Tibial nerve (tissue), 4 donors: ENCODE data around the gene MRPL43. TPM values are rescaled to one million over a fixed set of nuclear protein-coding genes. Genes with fewer than 3 reads are reported as not detected.
A peak's percentile ranks its signal among the peaks of the same experiment; 100 is the strongest.

Source experiments
- DNase-seq, 2 donors: peaks; one replicate each; pipeline ENCODE4 v3.0.0-alpha.2; 2019; ENCODE audit warnings: low spot score in 2 of 2
- H3K27ac ChIP-seq, 4 donors: fragments of 200-600 bp; sonication (generic) in 3 of 4; one replicate each; pipeline ENCODE4 v1.5.1; 2017 to 2019; ENCODE audit warnings: mild to moderate bottlenecking in 1 of 4
- H3K27me3 ChIP-seq, 2 donors: fragments of 200-600 bp; sonication (generic) in 1 of 2; one replicate each; pipeline versions ENCODE4 v1.5.1 to v1.6.0; 2017 to 2019
- H3K36me3 ChIP-seq, 3 donors: fragments of 200-600 bp; sonication (generic); one replicate each; pipeline ENCODE4 v1.5.1; 2018 to 2019
- H3K4me1 ChIP-seq, 4 donors: fragments of 200-600 bp; sonication (generic) in 3 of 4; one replicate each; pipeline ENCODE4 v1.5.1; 2017 to 2019
- H3K4me3 ChIP-seq, 4 donors: fragments of 200-600 bp; sonication (generic) in 3 of 4; one replicate each; pipeline ENCODE4 v1.5.1; 2017 to 2019; ENCODE audit warnings: mild to moderate bottlenecking in 1 of 4, moderate library complexity in 1 of 4
- H3K9me3 ChIP-seq, 4 donors: fragments of 200-600 bp; sonication (generic) in 3 of 4; one replicate each; pipeline ENCODE4 v1.5.1; 2017 to 2019
- EP300 ChIP-seq, 2 donors: sonication (generic); formaldehyde crosslinking; IDR thresholded peaks; one replicate each; pipeline ENCODE4 v1.6.1; 2017; ENCODE audit warnings: antibody characterized with exemption in 2 of 2, mild to moderate bottlenecking in 1 of 2
- POLR2A ChIP-seq, 2 donors: fragments of 450-650 bp; IDR thresholded peaks; one replicate each; pipeline ENCODE4 v1.6.1; 2017; ENCODE audit warnings: antibody characterized with exemption in 2 of 2, mild to moderate bottlenecking in 2 of 2, moderate library complexity in 2 of 2
- WGBS, 2 donors: methylation state at CpG; one replicate each; pipeline ENCODE4 v1.1.5; 2018; 5-methylcytosine and 5-hydroxymethylcytosine counted together
- total RNA-seq, 4 donors: library from RNA; depleted of rRNA; stranded (reverse); fragments of >200 nt; gene quantifications; one replicate each; pipeline ENCODE4 v1.1.0, GENCODE V29; 2016
- TF ChIP-seq, protein P1 (sequence below), 5 experiments: fragments of 200-600 bp in 3 of 5; fragments of 450-650 bp in 2 of 5; sonication (generic) in 3 of 5; IDR thresholded peaks; one replicate each; pipeline ENCODE4 v1.5.1; 2016 to 2019; ENCODE audit warnings: antibody characterized with exemption in 5 of 5, mild to moderate bottlenecking in 3 of 5, moderate library complexity in 2 of 5

The MRPL43 gene
- total RNA-seq, 4 donors from 2014 or later, result 64.1 to 146 (median 99.5) TPM

GRCh38 chr10:101033276-101033675, 46.0 kb upstream of the MRPL43 start:
- TF ChIP-seq, protein P1, sequence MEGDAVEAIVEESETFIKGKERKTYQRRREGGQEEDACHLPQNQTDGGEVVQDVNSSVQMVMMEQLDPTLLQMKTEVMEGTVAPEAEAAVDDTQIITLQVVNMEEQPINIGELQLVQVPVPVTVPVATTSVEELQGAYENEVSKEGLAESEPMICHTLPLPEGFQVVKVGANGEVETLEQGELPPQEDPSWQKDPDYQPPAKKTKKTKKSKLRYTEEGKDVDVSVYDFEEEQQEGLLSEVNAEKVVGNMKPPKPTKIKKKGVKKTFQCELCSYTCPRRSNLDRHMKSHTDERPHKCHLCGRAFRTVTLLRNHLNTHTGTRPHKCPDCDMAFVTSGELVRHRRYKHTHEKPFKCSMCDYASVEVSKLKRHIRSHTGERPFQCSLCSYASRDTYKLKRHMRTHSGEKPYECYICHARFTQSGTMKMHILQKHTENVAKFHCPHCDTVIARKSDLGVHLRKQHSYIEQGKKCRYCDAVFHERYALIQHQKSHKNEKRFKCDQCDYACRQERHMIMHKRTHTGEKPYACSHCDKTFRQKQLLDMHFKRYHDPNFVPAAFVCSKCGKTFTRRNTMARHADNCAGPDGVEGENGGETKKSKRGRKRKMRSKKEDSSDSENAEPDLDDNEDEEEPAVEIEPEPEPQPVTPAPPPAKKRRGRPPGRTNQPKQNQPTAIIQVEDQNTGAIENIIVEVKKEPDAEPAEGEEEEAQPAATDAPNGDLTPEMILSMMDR (IDR thresholded peaks at IDR 0.05), result no peak
- no peak for TF ChIP-seq POLR2A (IDR thresholded peaks at IDR 0.05)
- no peak for TF ChIP-seq EP300 (IDR thresholded peaks at IDR 0.05)
- H3K27ac ChIP-seq, result peak overlapping the region; percentile 14 to 99 (median 99)
- no peak for DNase-seq
- H3K4me3 ChIP-seq, result peak overlapping the region in 3 of 4 donors; percentile 69 to 86 (median 85)
- H3K4me1 ChIP-seq, result peaks cover 0 to 37% (median 21%) of the 10 kb centered on the region in 4 donors
- H3K36me3 ChIP-seq, result peaks cover 3 to 39% (median 26%) of the 10 kb centered on the region in 3 donors
- H3K9me3 ChIP-seq, result no peaks in the 10 kb centered on the region
- no peaks in the 10 kb centered on the region for H3K27me3 ChIP-seq
- WGBS, 2 donors, result 62 to 71% methylated on average over 3 of the region's 3 CpGs

DNA sequence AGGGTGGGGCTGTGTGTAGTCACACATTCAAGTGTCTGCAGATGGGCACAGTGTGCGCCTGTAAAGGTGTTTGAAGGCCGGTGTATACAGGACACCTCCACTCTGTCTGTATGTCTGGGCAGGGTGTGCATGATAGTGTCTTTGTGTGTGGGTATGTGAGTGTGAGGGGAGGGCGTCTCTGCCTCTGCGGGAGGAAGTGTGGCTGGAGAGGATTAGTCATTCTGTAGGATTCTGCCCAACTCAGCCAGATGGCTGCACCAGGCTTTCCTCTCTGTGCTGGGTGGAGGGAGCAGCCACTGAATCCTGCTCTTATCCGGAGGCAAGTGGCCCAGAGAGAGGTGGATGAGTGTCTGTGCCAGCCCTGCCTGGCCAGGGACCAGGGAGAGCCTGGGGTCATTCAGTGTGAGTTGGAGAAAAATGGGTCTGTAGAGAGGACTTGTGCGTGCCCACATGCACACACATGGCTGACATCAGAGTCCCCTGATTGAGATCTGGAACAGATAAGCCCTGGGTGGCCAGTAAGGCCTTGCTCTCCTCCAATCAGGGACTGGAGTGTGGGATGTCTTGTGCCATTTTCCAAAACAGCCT, 45.4 kb upstream of the MRPL43 start:
- H3K36me3 ChIP-seq, result peaks cover 3 to 33% (median 25%) of the 10 kb centered on the region in 3 donors
- TF ChIP-seq EP300 (IDR thresholded peaks at IDR 0.05) (no peak), POLR2A (IDR thresholded peaks at IDR 0.05) (no peak)
- TF ChIP-seq, protein P1 (IDR thresholded peaks at IDR 0.05), result no peak
- peak in 1 of 2 donors; percentile 65 for DNase-seq
- 2 to 4% methylated on average over 6 of the region's 6 CpGs for WGBS, 2 donors
- H3K27me3 ChIP-seq, result no peaks in the 10 kb centered on the region
- peak overlapping the region; percentile 69 to 86 (median 80) for H3K4me3 ChIP-seq
- no peaks in the 10 kb centered on the region for H3K9me3 ChIP-seq
- H3K4me1 ChIP-seq, result peaks cover 0 to 37% (median 21%) of the 10 kb centered on the region in 4 donors
- peak overlapping the region; percentile 98 to 99 (median 99) for H3K27ac ChIP-seq

DNA sequence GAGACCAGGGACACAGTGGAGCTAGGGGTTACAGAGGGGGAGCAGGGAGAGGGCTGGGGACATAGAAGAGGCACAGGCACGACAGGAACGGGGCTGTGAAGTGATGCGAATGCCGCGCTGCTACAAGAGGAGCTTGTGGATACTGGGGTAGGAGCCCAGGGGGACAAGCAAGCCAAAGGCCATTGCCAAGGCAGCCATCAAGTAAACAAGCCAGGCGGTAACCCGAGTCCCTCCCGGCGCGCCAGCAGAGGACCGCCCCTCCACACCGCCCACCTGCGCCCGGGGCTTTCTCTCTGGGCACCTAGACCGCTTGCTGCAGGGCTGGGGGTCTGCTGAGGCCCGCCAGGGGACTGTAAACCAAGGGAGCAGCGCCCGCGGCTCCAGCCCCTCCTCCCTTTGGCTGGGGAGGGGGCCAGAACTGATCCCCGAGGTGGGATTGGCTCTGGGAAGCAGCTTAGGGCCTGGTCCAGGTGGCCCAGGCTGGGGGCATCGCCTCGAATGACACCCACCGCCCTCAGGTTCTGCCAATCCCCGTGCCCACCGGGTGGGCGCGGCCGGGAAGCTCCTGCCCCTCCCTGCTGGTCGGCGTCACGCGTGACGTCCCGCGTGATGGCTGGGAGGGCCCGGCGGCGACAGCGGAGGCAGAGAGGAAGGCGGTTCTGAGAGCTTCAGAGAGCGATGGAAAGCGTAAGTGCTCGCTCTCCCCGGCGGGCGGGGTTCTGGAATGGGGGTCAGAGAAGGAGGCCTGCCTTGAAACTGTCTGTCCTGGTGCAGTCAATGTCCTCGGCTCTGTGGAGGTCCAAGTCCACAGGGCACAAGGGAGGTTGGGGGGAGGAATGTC, 44.7 kb upstream of the MRPL43 start:
- Histone ChIP-seq H3K4me1 (peaks cover 0 to 37% (median 21%) of the 10 kb centered on the region in 4 donors), H3K9me3 (no peaks in the 10 kb centered on the region), H3K36me3 (peaks cover 2 to 26% (median 18%) of the 10 kb centered on the region in 3 donors), H3K27ac (peak overlapping the region; percentile 98 to 99 (median 99)), H3K4me3 (peak overlapping the region; percentile 69 to 86 (median 80)), H3K27me3 (no peaks in the 10 kb centered on the region)
- TF ChIP-seq, protein P1 (IDR thresholded peaks at IDR 0.05), result peak in 2 of 5 experiments; percentile 34 to 36
- TF ChIP-seq POLR2A (IDR thresholded peaks at IDR 0.05) (peak; percentile 42 to 88), EP300 (IDR thresholded peaks at IDR 0.05) (peak in 1 of 2 donors; percentile 95)
- DNase-seq, result peak; percentile 71 to 73
- WGBS, 2 donors, result 0 to 1% methylated on average over 15 to 46 of the region's 47 CpGs

DNA sequence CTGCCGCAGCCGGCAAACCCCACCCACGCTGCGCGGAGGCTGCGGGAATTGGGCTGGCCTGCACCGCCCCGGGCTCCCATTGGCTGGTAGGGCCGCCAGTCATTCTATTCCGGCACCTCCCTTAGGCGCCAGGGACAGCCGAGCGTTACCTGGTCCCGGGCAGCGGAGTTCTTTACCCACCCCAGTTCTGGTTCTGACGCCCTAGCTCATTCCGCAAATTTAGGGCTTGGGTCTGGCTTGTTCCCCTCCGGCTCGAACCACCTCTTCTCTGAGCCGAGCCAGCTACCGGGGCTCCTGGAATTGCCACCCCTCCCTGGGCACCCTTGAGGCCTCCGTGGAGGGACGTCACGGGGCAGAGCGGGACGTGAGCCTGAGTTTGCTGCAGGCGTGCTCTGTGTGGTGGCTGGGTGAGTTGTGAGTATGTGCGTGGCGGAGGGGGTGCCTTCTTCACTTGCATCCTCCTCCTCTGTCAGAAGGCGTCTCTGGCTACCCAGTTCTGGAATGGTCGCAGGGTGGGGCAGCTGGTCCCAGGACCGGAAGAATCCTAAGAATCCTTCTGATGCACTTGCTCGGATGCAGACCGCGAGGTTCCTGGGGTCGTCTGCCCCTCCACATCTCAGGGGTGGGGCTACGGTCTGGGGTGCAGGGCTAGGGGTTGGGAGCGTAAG, 44.0 kb upstream of the MRPL43 start, which contains the start of the genes PDZD7 and SFXN3:
PDZD7 (minus strand) TSS at position 2 of the 668 bp plus-strand sequence. CDS start 910 bp downstream, outside the sequence.
SFXN3 (plus strand) TSS at position 107 of the 668 bp plus-strand sequence. CDS start 3,461 bp downstream, outside the sequence.
- peak; percentile 94 to 95 for DNase-seq
- peak; percentile 85 to 97 for TF ChIP-seq POLR2A (IDR thresholded peaks at IDR 0.05)
- peak in 1 of 2 donors; percentile 97 for TF ChIP-seq EP300 (IDR thresholded peaks at IDR 0.05)
- TF ChIP-seq, protein P1 (IDR thresholded peaks at IDR 0.05), result peak in 2 of 5 experiments; percentile 34 to 39
- H3K4me3 ChIP-seq, result peak within 1 kb of the TSS; percentile 69 to 86 (median 80)
- 0 to 1% methylated on average over 18 to 29 of the region's 38 CpGs for WGBS, 2 donors
- no peaks in the 10 kb centered on the region for H3K27me3 ChIP-seq
- H3K4me1 ChIP-seq, result peaks cover 0 to 37% (median 21%) of the 10 kb centered on the region in 4 donors
- H3K36me3 ChIP-seq, result peaks cover 0 to 18% (median 11%) of the 10 kb centered on the region in 3 donors
- H3K9me3 ChIP-seq, result no peaks in the 10 kb centered on the region
- H3K27ac ChIP-seq, result peak within 1 kb of the TSS; percentile 98 to 99 (median 99)
